GM12892 (cell line): ENCODE results near the gene SYNPR.

Experiments
- POLR2A ChIP-seq: IDR thresholded peaks from 2 replicates; pipeline ENCODE4 v1.6.1; 2011; ENCODE audit warnings: low read depth, low read length, control low read depth
- POLR2AphosphoS5 ChIP-seq: IDR thresholded peaks from 2 replicates; pipeline ENCODE4 v1.6.1; 2011; ENCODE audit warnings: low read depth, low read length, control low read depth

DNA sequence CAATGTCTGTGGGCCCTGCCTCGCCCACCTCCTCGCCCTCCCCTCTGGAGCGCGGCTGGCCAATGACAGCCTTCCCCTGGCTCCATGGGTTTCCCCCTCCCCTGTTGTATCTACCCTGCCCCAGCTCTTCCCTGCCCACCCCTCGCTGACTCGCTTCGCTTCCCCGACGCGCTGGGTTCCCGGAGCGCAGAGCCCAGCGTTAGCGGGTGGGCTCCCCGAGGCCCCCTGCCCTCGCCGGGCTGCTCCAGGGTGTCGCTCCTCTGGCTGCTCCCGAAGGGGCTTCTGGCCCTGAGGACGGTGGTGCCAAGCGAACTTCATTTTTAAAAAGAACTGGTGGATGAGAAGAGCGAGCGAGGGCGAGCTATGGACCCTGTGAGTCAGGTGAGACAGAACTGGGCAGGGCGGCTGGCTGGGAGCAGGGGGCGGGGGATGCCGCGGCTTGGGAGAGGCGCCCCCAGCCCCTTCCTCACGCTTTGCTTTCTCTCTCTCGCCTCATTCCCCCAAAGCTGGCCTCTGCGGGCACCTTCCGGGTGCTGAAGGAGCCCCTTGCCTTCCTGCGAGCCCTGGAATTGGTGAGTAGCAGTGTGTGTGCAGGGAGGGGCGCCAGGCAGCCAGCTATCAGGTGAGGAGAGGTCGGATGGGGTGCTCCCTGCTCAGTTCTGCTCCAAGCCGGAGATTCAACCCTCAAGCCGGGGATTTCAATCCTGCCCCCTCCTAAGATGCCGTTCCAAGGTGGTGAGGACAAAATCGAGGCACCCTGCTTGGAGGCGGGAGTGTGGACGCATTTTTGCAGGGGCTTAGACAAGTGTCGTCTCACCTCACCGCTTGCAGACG, at the start of gene SYNPR:
- no peak for TF ChIP-seq POLR2A
- no peak for TF ChIP-seq POLR2AphosphoS5
